ENCODE results near the gene MIOX. TPM values are rescaled to one million over a fixed set of nuclear protein-coding genes. Genes with fewer than 3 reads are reported as not detected.

The MIOX gene
- total RNA-seq, 1 experiment from 2014 or later, result 1.4 TPM

- H3K4me1 Mint-ChIP-seq, result peaks cover 13 to 21% of the 10 kb centered on the region in 2 experiments
- Histone ChIP-seq H3K56ac (ENCODE audit: insufficient read length, low read depth, low read length) (no peak overlapping the region), H2BK15ac (ENCODE audit: low read depth, low read length) (no peak overlapping the region), H3K27me3 (ENCODE audit: insufficient read depth, low read length) (peaks cover 37% of the 10 kb centered on the region; the same call in 1 of the 2 replicates), H4K5ac (ENCODE audit: insufficient read length, low read depth, low read length) (no peak overlapping the region), H3K18ac (ENCODE audit: insufficient read length, low read depth, low read length) (no peak overlapping the region), H4K8ac (replicated peaks; ENCODE audit: insufficient read length, low read depth, low read length) (no peak overlapping the region), H3K4me2 (ENCODE audit: insufficient read depth, insufficient read length, low read length) (no peak overlapping the region), H3K14ac (ENCODE audit: insufficient read depth, low read length) (no peak overlapping the region), H3K79me1 (ENCODE audit: insufficient read depth, low read depth, low read length, poor library complexity, severe bottlenecking) (no peaks in the 10 kb centered on the region), H2AK5ac (ENCODE audit: insufficient read length, low read length) (no peak overlapping the region), H2BK120ac (ENCODE audit: low read depth, low read length, poor library complexity, severe bottlenecking) (no peak overlapping the region), H2BK20ac (ENCODE audit: low read depth, low read length, poor library complexity, severe bottlenecking) (no peak overlapping the region), H4K20me1 (ENCODE audit: control insufficient read depth, insufficient read depth, insufficient read length) (no peaks in the 10 kb centered on the region), H2BK12ac (ENCODE audit: insufficient read length, low read depth, low read length) (no peak overlapping the region), H4K91ac (ENCODE audit: insufficient read length, low read depth, low read length) (no peak overlapping the region), H3K9ac (ENCODE audit: extremely low read depth, insufficient read length, low read length) (no peak overlapping the region), H3K79me2 (ENCODE audit: insufficient read depth, low read length) (no peaks in the 10 kb centered on the region), H3T11ph (ENCODE audit: low read length) (no peak overlapping the region), H3K23me2 (ENCODE audit: insufficient read length, low read depth, low read length, poor library complexity, severe bottlenecking) (peaks cover 21% of the 10 kb centered on the region), H3K23ac (ENCODE audit: insufficient read length, low read depth, low read length) (no peak overlapping the region), H2BK5ac (ENCODE audit: insufficient read length, low read length) (no peak overlapping the region), H3K27ac (ENCODE audit: insufficient read length, low read depth, low read length) (no peak overlapping the region), H3K4ac (ENCODE audit: low read depth, low read length) (no peak overlapping the region), H3K4me1 (ENCODE audit: insufficient read depth, low read length) (peaks cover 3% of the 10 kb centered on the region; the same call in 1 of the 2 replicates), H2AFZ (ENCODE audit: low read length) (no peak overlapping the region), H3K9me3 (ENCODE audit: control insufficient read depth, low read depth, low read length) (no peaks in the 10 kb centered on the region)
- peak overlapping the region in 1 of 2 experiments; percentile 79; a peak in 2 of 5 replicates for H3K4me3 Mint-ChIP-seq
- H3K36me3 Mint-ChIP-seq (ENCODE audit: insufficient read depth in 1 of 3, low read depth in 3 of 3), result peaks cover 2 to 11% (median 10%) of the 10 kb centered on the region in 3 experiments; a peak in 5 of 7 replicates
- TF ChIP-seq CTCF (conservative IDR thresholded peaks at IDR 0.05), result no peak
- peaks cover 60% of the 10 kb centered on the region for H3K27me3 Mint-ChIP-seq (ENCODE audit: low read depth)
- no peak overlapping the region for H3K27ac Mint-ChIP-seq
- no peak for DNase-seq
- H3K9me3 Mint-ChIP-seq, result no peaks in the 10 kb centered on the region; a peak in 1 of 5 replicates
- no CpG with 5 or more reads among the region's 18 CpGs for WGBS (ENCODE audit: extremely low coverage, insufficient read length, low lambda C conversion rate)
Observed at GRCh38 chr22:50527921-50528681, 41.4 kb downstream of the MIOX start.

Data from H9 (cell line).